RCC 7860 (cell line): ENCODE data around the gene CLDN9.
A peak's percentile ranks its signal among the peaks of the same experiment; 100 is the strongest.

Experiments used
- DNase-seq: peaks from one replicate; pipeline ENCODE4 v3.0.0-alpha.2; 2015; ENCODE audit warnings: low spot score
- FAIRE-seq: peaks from 2 replicates; lab custom pipeline; 2012; peaks lifted over from hg19 to GRCh38; lab: Jason Lieb, UNC

CLDN9 gene

GRCh38 chr16:2992383-2993081 is 20.2 kb upstream of the CLDN9 start:
- DNase-seq (no peak), FAIRE-seq (no peak)

GRCh38 chr16:2996298-2996697 is 16.4 kb upstream of the CLDN9 start:
- FAIRE-seq, result no peak
- DNase-seq, result no peak

- no peak for FAIRE-seq
- no peak for DNase-seq
These were observed 12.8 kb upstream of the CLDN9 start for GRCh38 chr16:2999929-3000328.

GRCh38 chr16:3000540-3000939 is 12.2 kb upstream of the CLDN9 start:
- no peak for FAIRE-seq
- no peak for DNase-seq

- DNase-seq (no peak), FAIRE-seq (no peak)
These were observed 11.4 kb upstream of the CLDN9 start for GRCh38 chr16:3001316-3001715.

GRCh38 chr16:3003582-3004270 is 9.0 kb upstream of the CLDN9 start:
- DNase-seq (peak; percentile 98), FAIRE-seq (peak; percentile 86)

GRCh38 chr16:3004319-3004718 is 8.4 kb upstream of the CLDN9 start:
- FAIRE-seq (no peak), DNase-seq (peak; percentile 5)

GRCh38 chr16:3004781-3005284 is 7.9 kb upstream of the CLDN9 start:
- DNase-seq (peak; percentile 29), FAIRE-seq (no peak)

- no peak for FAIRE-seq
- DNase-seq, result no peak
These were observed 5.4 kb upstream of the CLDN9 start for GRCh38 chr16:3007059-3007956.

- no peak for DNase-seq
These were observed 4.6 kb upstream of the CLDN9 start for GRCh38 chr16:3007957-3008689.

GRCh38 chr16:3008690-3009037 is 4.1 kb upstream of the CLDN9 start:
- FAIRE-seq (no peak), DNase-seq (no peak)

More at GRCh38 chr16:3007957-3008689, 4.6 kb upstream of the CLDN9 start:
- FAIRE-seq, result no peak

GRCh38 chr16:3009568-3010390 is 2.9 kb upstream of the CLDN9 start:
- FAIRE-seq (no peak), DNase-seq (no peak)

GRCh38 chr16:3010510-3010909 is 2.2 kb upstream of the CLDN9 start:
- no peak for FAIRE-seq
- DNase-seq, result no peak

GRCh38 chr16:3012246-3012645 is 477 bp upstream of the CLDN9 start:
- DNase-seq, result no peak
- FAIRE-seq, result no peak

GRCh38 chr16:3013491-3013951 is 798 bp downstream of the CLDN9 start:
- DNase-seq (peak; percentile 29), FAIRE-seq (no peak)

GRCh38 chr16:3013998-3014690 is 1.4 kb downstream of the CLDN9 start:
- FAIRE-seq (no peak), DNase-seq (no peak)

GRCh38 chr16:3014971-3015370 is 2.2 kb downstream of the CLDN9 start:
- FAIRE-seq (no peak), DNase-seq (no peak)

- DNase-seq (no peak), FAIRE-seq (no peak)
These were observed 3.3 kb downstream of the CLDN9 start for GRCh38 chr16:3015865-3016521.

GRCh38 chr16:3017344-3017743 is 4.6 kb downstream of the CLDN9 start:
- FAIRE-seq (no peak), DNase-seq (no peak)
